Endothelial cell of umbilical vein (primary cell): ENCODE data around the gene SHISA3.

Experiments used
- CTCF ChIP-seq, 2 donors: IDR thresholded peaks; 1 replicate in 1 of 2; 2 replicates in 1 of 2; pipeline ENCODE4 v1.5.1; 2011; ENCODE audit warnings: low read length in 2 of 2, mild to moderate bottlenecking in 2 of 2, moderate library complexity in 2 of 2, control low read depth in 1 of 2, inconsistent platforms in 1 of 2, low read depth in 1 of 2; ENCODE audit not compliant: insufficient read depth in 1 of 2; ENCODE audit errors: extremely low read depth in 1 of 2
- MAX ChIP-seq: IDR thresholded peaks from 2 replicates; pipeline ENCODE4 v1.6.1; 2011; ENCODE audit not compliant: insufficient read depth, insufficient read length
- POLR2A ChIP-seq: IDR thresholded peaks from 2 replicates; pipeline ENCODE4 v1.6.1; 2012; ENCODE audit warnings: low read depth, mild to moderate bottlenecking, control low read depth, low read length
- POLR2AphosphoS5 ChIP-seq: IDR thresholded peaks from 2 replicates; pipeline ENCODE4 v1.6.1; 2012; ENCODE audit warnings: low read depth, mild to moderate bottlenecking, control low read depth, low read length, moderate library complexity; ENCODE audit not compliant: insufficient read depth

- no peak for TF ChIP-seq POLR2A
- TF ChIP-seq CTCF (IDR thresholded peaks at IDR 0.05; ENCODE audit: extremely low read depth in 1 of 2, insufficient read depth in 1 of 2, low read depth in 1 of 2, low read length in 2 of 2) = no peak
- TF ChIP-seq POLR2AphosphoS5 = no peak
- TF ChIP-seq MAX = no peak
Measured at GRCh38 chr4:42357325-42357724, 40.0 kb upstream of the SHISA3 start.
